ENCODE results near the gene SNRNP35. TPM values are rescaled to one million over a fixed set of nuclear protein-coding genes. Genes with fewer than 3 reads are reported as not detected.
"Not testable (repeated sequence)": the region's sequence is repeated elsewhere in the genome, so short reads cannot be mapped to it uniquely, and the experiment has no call there.

The SNRNP35 gene
- total and polyA plus RNA-seq, 2 donors = 13.0 to 21.9 TPM

DNA sequence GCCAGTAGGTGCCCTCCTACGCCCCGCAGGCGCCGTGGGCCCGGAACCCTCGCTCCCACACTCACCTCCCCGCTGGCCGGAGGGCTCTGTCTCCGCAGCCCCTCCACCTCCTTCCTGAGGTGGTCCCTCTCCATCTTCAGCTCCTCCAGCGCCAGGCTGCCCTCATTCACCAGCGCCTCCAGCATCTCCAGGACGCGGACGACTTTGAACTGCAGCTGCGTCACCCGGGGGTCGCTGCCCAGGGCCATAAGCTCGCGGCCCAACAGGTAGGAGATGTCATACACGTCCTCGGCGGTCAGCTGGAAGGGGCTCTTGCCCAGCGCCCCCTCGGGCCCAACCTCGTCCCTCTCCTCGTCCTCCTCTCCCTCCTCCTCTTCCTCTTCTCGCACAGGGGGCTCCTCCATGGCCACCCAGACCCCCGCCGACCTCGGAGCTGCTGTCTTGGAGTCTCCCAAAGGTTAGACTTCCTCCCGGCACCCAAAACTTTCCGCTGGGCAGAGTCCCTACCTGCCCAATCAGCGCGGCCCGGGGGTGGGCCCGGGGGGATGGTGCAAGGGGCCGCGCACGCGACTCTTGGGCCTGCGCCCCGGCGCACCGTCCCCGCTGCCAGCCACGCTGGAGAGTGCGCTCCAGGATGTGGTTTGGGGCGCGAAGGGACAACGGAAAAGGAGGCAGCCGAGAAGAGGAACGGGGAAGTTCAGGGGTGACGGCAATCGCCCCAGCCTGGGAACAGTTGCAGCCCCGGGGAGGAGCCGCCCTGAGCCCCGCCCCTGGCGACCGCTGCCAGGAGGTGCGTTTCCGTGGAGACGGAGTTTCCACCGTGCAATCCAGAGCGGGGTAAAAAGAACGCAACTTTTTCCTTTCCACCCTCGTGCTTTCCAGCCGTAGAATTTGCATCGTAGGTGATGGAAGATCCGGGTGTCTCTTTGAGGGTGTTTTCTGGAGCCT lies 21.6 kb upstream of the SNRNP35 start, which contains the start of gene RILPL2:
Gene RILPL2 (minus strand): TSS at position 668 of the 948 bp plus-strand sequence. CDS start 264 bp downstream, at position 404.
- Histone ChIP-seq H3K4me1 (ENCODE audit: insufficient read depth) (no peaks in the 10 kb centered on the region), H3K27ac (ENCODE audit: low read depth) (peak within 1 kb of the TSS; percentile 28)
- under 1% methylated on average over 69 of the region's 69 CpGs for WGBS

DNA sequence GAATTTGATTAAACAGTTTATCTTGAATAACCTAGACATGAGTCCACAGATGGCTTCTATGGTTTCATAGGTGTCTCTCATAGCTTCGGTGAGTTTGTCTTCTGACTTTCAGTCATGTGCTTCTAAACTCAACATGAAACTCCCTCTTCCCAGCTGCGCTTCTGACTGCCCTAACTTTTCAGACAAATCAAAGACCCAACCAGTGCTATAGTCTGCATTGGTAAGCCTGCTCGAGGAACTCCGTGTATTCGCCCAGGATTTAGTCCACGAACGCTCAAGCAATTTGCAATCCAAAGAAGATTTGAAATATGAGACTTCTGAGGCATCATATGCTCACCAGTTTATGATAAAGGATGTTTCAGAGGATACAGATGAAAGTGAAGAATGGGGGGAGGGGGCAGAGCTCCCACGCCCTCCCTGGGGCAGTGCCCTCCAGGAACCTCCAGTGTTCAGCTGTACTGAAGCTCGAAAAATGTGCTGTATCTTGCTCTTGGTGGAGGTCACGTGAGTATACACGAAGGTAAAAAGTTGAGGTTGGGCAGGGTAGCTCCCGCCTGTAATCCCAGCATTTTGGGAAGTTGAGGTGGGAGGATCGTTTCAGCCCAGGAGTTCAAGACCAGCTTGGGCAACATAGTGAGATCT lies 16.3 kb upstream of the SNRNP35 start:
- no peak for DNase-seq (ENCODE audit: extremely low spot score)
- H3K27ac ChIP-seq (ENCODE audit: low read depth) = no peak overlapping the region

More for the DNA sequence above, 21.6 kb upstream of the SNRNP35 start, which contains the start of gene RILPL2:
- H3K4me3 ChIP-seq (ENCODE audit: low read depth, low read length) = peak within 1 kb of the TSS; percentile 85
- DNase-seq (ENCODE audit: extremely low spot score) = peak; percentile 18
- H3K36me3 ChIP-seq (ENCODE audit: insufficient read depth) = no peaks in the 10 kb centered on the region

DNA sequence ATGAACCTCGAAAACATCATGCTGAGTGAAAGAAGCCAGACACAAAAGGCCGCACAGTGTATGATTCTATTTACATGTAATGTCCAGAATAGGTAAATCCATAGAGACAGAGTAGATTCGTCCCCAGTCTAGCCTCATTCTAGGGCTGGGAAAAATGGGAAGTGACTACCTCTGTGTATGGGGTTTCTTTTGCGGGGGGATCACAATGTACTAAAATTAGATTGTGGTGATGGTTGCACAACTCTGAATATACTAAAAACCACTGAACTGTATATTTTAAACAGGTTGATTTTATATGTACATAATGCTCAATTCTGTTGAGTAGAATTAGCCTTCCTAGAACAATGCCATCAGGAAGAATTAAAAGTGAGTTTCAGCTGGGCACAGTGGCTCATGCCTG lies 15.2 kb upstream of the SNRNP35 start:
- Histone ChIP-seq H3K36me3 (ENCODE audit: insufficient read depth) (no peaks in the 10 kb centered on the region), H3K4me3 (ENCODE audit: low read depth, low read length) (no peak overlapping the region), H3K27ac (ENCODE audit: low read depth) (no peak overlapping the region), H3K4me1 (ENCODE audit: insufficient read depth) (no peaks in the 10 kb centered on the region)
- DNase-seq (ENCODE audit: extremely low spot score) = no peak
- WGBS = 66% methylated on average over 4 of the region's 4 CpGs

More for the DNA sequence above, 16.3 kb upstream of the SNRNP35 start:
- H3K4me1 ChIP-seq (ENCODE audit: insufficient read depth) = no peaks in the 10 kb centered on the region
- WGBS = 83% methylated on average over 13 of the region's 13 CpGs
- no peaks in the 10 kb centered on the region for H3K36me3 ChIP-seq (ENCODE audit: insufficient read depth)
- no peak overlapping the region for H3K4me3 ChIP-seq (ENCODE audit: low read depth, low read length)

DNA sequence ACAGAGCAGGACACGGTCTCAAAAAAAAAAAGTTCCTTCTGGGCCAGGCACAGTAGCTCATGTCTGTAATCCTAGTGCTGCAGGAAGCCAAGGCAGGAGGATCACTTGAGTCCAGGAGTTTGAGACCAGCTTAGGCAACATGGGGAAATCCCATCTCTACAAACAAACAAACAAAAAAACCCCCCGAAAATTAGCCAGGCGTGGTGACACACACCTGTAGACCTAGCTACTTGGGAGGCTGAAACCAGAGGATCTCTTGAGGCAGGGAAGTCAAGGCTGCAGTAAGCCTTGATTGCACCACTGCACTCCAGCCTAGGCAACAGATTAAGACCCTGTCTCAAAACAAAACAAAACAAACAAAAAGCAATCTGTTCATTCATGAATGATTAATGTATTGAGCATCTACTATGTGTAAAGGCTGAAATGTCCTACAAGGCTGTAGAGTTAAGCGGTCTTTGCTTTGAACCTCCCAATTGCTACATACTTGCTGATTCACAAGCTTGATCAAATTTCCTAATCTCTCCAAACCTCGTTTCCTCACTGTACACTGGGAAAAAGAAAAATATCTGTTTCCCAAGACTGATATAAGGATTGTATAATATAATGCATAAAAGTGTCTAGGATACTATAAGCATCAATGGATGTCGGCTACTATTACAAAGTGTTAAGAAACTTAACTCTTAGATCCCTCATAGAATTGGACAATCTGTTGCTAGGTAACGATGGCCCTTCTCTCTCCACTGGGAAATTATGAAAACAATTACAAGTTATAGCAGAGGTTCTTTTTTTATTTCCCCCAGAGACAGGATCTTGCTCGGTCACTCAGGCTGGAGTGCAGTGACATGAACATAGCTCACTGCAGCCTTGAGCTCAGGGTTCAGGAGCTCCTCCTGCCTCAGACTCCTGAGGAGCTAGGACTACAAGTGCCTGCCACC lies 13.6 kb upstream of the SNRNP35 start:
- Histone ChIP-seq H3K4me1 (ENCODE audit: insufficient read depth) (no peaks in the 10 kb centered on the region), H3K4me3 (ENCODE audit: low read depth, low read length) (no peak overlapping the region), H3K36me3 (ENCODE audit: insufficient read depth) (no peaks in the 10 kb centered on the region), H3K27ac (ENCODE audit: low read depth) (no peak overlapping the region)
- no peak for DNase-seq (ENCODE audit: extremely low spot score)
- 76% methylated on average over 8 of the region's 8 CpGs for WGBS

DNA sequence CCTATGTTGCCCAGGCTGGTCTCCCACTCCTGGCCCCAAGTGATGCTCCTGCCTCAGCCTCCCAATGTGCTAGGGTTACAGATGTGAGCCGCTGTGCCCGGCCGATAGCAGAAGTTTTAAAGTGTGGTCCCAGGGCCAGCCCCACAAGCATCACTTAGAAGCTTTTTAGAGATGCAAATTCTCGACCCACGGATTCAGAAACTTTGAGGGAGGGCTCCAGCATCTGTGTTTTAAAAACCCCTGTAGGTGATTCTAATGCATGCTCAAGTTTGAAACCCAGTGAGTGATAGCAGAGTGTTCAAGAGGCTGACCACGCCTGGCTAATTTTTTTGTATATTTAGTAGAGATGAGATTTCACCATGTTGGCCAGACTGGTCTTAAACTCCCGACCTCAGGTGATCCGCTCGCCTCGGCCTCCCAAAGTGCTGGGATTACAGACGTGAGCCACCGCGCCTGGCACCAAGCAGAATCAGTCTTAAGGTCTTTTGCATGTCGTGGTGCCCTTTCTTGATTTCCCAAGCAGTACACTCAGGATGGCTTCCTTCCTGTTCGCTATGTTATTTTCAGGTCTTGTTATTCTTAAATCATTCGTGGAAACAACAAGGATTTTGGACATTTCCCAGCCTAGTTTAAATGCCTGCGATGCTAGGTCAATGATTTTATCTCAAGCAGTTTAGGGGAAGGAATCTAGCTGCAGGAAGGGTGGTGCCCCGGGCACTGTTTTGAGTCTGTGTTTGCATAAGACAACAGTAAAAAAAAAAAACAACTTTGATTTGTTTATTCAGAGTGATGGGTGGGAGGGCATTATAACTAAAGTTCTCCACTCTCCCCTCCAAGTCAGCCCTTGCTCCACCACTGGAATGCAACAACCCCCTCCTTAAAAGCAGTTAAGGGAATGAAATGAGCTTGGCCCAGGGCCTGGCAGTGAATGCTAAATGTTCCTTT lies 12.3 kb upstream of the SNRNP35 start:
- Histone ChIP-seq H3K36me3 (ENCODE audit: insufficient read depth) (no peaks in the 10 kb centered on the region), H3K4me1 (ENCODE audit: insufficient read depth) (no peaks in the 10 kb centered on the region), H3K27ac (ENCODE audit: low read depth) (no peak overlapping the region), H3K4me3 (ENCODE audit: low read depth, low read length) (no peak overlapping the region)
- 27% methylated on average over 18 of the region's 18 CpGs for WGBS
- peak; percentile 64 for DNase-seq (ENCODE audit: extremely low spot score)

DNA sequence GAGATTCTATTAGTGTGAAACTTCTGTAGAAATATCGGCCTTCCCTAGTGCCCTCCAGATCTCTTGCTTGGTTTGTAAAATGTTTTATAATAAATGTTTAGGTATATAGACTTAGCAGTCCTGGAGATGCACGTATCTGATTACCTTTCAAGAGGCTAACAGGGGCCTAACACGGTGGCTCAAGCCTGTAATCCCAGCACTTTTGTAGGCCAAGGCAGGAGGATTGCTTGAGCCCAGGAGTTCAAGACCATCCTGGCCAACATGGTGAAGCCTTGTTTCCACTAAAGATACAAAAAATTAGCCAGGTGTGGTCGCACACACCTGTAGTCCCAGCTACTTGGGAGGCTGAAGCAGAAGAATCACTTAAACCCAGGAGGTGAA lies 11.6 kb upstream of the SNRNP35 start:
- Histone ChIP-seq H3K27ac (ENCODE audit: low read depth) (peak overlapping the region; percentile 32), H3K4me3 (ENCODE audit: low read depth, low read length) (no peak overlapping the region), H3K36me3 (ENCODE audit: insufficient read depth) (no peaks in the 10 kb centered on the region), H3K4me1 (ENCODE audit: insufficient read depth) (no peaks in the 10 kb centered on the region)
- 35% methylated on average over 4 of the region's 4 CpGs for WGBS
- no peak for DNase-seq (ENCODE audit: extremely low spot score)

DNA sequence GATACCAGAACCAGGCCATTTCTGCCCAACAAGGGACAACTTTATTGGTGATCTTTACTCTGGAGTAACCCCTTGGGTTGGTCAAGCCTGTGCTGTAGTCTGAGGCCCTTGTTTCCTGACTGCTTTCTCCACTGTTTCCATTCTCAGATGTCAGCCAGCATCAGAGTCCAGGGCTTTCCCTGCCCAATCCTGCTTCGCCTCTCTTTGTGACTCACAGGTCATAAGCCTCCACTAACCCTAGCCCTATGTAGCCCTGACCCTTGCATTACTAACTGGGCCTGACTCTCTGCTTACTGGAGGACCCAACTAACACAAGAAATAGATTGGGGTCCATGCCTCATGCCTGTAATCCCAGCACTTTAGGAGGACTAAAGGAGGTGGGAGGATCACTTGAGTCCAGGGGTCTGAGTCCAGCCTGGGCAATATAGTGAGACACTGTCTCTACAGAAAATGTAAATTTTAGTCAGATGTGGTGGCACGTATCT lies 8.6 kb upstream of the SNRNP35 start:
- Histone ChIP-seq H3K4me1 (ENCODE audit: insufficient read depth) (no peaks in the 10 kb centered on the region), H3K27ac (ENCODE audit: low read depth) (no peak overlapping the region), H3K36me3 (ENCODE audit: insufficient read depth) (no peaks in the 10 kb centered on the region), H3K4me3 (ENCODE audit: low read depth, low read length) (no peak overlapping the region)
- WGBS = 83% methylated on average over 2 of the region's 2 CpGs
- DNase-seq (ENCODE audit: extremely low spot score) = no peak

DNA sequence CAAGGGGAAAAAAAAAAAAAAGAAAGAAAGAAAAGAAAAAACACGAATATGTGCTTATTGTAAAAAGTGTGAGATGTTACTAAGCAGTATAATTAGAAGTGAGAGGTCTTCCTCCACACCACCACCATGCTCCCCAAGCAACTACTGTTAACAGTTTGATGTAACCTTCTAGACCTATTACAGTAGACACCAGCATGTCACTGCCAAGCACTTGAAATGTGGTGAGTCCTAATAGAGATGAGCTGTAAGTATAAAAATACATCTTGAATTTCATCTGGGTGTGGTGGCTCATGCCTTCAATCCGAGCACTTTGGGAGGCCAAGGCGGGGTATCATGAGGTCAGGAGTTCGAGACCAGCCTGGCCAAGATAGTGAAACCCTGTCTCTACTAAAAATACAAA lies 8.1 kb upstream of the SNRNP35 start:
- Histone ChIP-seq H3K27ac (ENCODE audit: low read depth) (no peak overlapping the region), H3K36me3 (ENCODE audit: insufficient read depth) (no peaks in the 10 kb centered on the region), H3K4me3 (ENCODE audit: low read depth, low read length) (no peak overlapping the region), H3K4me1 (ENCODE audit: insufficient read depth) (no peaks in the 10 kb centered on the region)
- DNase-seq (ENCODE audit: extremely low spot score) = no peak
- WGBS = 80% methylated on average over 4 of the region's 4 CpGs

DNA sequence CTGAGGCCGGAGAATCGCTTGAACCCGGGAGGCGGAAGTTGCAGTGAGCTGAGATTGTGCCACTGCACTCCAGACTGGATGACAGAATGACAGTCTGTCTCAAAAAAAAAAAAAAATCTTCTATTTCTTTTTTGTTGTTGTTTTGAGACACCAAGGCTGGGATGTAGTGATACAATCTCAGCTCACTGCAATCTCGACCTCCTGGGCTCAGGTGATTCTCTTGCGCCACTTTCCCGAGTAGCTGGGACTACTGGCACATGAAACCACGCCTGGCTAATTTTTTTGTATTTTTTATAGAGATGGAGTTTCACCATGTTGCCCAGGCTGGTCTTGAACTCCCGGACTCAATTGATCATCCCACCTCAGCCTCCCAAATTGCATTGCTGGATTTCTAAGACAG lies 7.3 kb upstream of the SNRNP35 start:
- H3K4me3 ChIP-seq (ENCODE audit: low read depth, low read length) = no peak overlapping the region
- WGBS = 92% methylated on average over 9 of the region's 9 CpGs

DNA sequence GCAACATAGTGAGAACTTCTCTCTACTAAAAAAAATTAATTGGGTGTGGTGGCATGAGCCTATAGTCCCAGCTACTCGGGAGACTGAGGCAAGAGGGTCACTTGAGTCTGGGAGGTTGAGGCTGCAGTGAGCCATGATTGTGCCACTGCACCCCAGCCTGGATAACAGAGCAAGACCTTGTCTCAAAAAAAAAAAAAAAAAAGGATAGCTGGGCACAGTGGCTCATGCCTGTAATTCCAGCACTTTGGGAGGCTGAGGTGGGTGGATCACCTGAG lies 5.7 kb upstream of the SNRNP35 start:
- H3K4me3 ChIP-seq (ENCODE audit: low read depth, low read length); DNase-seq (ENCODE audit: extremely low spot score); H3K36me3 ChIP-seq (ENCODE audit: insufficient read depth); H3K27ac ChIP-seq (ENCODE audit: low read depth); H3K4me1 ChIP-seq (ENCODE audit: insufficient read depth): not testable (repeated sequence)
- 90% methylated on average over 1 of the region's 1 CpG for WGBS

More for the DNA sequence above, 7.3 kb upstream of the SNRNP35 start:
- Histone ChIP-seq H3K27ac (ENCODE audit: low read depth) (no peak overlapping the region), H3K36me3 (ENCODE audit: insufficient read depth) (no peaks in the 10 kb centered on the region), H3K4me1 (ENCODE audit: insufficient read depth) (no peaks in the 10 kb centered on the region)
- DNase-seq (ENCODE audit: extremely low spot score) = no peak

DNA sequence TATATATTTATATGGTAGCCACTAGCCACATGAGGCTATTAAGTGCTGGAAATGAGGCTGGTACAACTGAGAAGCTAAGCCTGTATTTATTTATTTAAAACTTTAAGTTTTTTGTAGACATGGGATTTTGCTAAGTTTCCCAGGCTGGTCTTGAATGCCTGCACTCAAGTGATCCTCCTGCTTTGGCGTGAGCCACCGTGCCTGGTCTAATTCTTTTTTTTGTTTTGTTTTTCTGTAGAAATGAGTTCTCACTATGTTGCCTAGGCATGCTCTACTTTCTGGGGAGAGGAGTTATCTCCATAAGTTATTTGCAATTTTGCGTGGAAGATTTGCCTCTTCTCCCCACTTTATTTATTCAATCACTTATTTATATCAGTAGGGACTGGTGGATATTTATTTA lies 4.8 kb upstream of the SNRNP35 start:
- Histone ChIP-seq H3K36me3 (ENCODE audit: insufficient read depth) (no peaks in the 10 kb centered on the region), H3K4me3 (ENCODE audit: low read depth, low read length) (no peak overlapping the region), H3K4me1 (ENCODE audit: insufficient read depth) (no peaks in the 10 kb centered on the region), H3K27ac (ENCODE audit: low read depth) (no peak overlapping the region)
- DNase-seq (ENCODE audit: extremely low spot score) = no peak
- 51% methylated on average over 3 of the region's 3 CpGs for WGBS

DNA sequence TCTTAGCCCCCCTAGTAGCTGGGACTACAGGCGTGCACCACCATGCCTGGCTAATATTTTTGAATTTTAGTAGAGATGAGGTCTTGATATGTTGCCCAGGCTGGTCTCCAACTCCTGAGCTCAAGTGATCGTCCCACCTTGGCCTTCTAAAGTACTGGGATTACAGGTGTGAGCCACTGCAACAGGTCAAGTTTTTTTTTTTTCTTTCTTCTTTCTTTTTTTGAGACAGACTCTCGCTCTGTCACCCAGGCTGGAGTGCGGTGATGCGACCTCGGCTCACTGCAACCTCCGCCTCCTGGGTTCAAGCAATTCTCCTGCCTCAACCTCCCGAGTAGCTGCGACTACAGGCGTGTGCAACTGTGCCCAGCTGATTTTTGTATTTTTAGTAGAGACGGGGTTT lies 5.2 kb downstream of the SNRNP35 start:
- not testable (repeated sequence) for H3K27ac ChIP-seq (ENCODE audit: low read depth); H3K4me1 ChIP-seq (ENCODE audit: insufficient read depth); H3K4me3 ChIP-seq (ENCODE audit: low read depth, low read length); DNase-seq (ENCODE audit: extremely low spot score); H3K36me3 ChIP-seq (ENCODE audit: insufficient read depth)
- WGBS = 91% methylated on average over 11 of the region's 11 CpGs
